Left colon (tissue), 2 donors: ENCODE results near the gene KCTD7. TPM values are rescaled to one million over a fixed set of nuclear protein-coding genes. Genes with fewer than 3 reads are reported as not detected.
A peak's percentile ranks its signal among the peaks of the same experiment; 100 is the strongest.
"Not testable (repeated sequence)": the region's sequence is repeated elsewhere in the genome, so short reads cannot be mapped to it uniquely, and the experiment has no call there.

Experiments used
- ATAC-seq: fragments of 200-7000 bp; cut with Tn5 transposase; one replicate; pipeline ENCODE4 v1.9.1; 2020; ENCODE audit warnings: mild to moderate bottlenecking, moderate library complexity
- DNase-seq, 2 donors: peaks; one replicate each; pipeline ENCODE4 v3.0.0-alpha.2; 2020
- intact Hi-C, 2 donors: fragments of 100-400 bp; cut with DNase I in 1 of 2; cut with micrococcal nuclease in 1 of 2; formaldehyde crosslinking; loops; one replicate each; pipeline versions ENCODE4 v1.11.2 to v1.14.0; 2022; cut with DNase I, micrococcal nuclease
- total RNA-seq, 2 donors: library from RNA; stranded (reverse); fragmentation: NEBNext Ultra II Directional; extraction: Animal tissue kit (Norgen Biotek cat#: 25700); gene quantifications; one replicate each; pipeline ENCODE4 v1.2.1, GENCODE V29; 2021
- donor health status: DM: no; HTN: no; CAD: no.
- donor health status: DM: yes; HTN: yes; CAD: no.

The KCTD7 gene
- total RNA-seq, 2 donors from 2014 or later = 5.6 to 8.6 TPM

DNA sequence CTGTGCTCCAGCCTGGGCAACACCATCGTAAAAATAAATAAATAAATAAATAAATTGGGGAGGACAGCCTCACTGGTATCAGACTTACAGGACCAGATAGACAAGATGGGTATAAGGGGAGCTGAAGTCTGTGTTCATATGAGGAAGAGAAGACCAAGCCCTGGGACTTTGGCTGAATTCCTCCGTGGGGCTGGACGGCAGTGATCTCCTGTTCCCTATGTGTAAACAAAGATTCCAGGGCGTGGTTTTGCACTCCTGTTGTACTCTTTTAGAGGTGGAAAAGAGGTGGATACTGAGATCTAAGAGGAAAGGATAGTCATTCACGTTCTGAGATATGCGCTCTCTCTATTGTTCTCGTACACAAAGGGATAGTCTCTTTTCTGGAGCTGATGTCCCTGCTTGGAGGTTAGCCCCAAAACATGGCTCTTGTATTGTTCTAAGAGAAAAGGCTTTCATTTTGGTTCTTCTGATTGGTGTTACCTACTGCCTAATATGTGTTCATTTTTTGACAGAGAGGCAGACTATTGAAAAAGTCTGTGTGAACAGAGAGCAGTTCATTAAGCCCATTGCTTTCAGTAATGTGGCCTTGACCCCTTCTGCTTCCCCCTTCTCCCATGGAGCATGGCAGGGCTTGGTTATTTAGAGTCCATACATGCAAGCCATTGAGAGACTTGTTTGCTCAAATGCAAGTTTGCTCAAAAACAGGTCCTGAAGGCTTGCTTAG is 12.3 kb downstream of the KCTD7 start:
- DNase-seq (peak; percentile 64 to 81), ATAC-seq (peak; percentile 96)
- intact Hi-C loops = loop anchor here in 1 of 2 donors (10.0 kb wide), 1 partner anchor 56 kb away; no protein-coding TSS in a partner anchor

- DNase-seq = no peak
- intact Hi-C loops = loop anchor here in 1 of 2 donors (10.0 kb wide), 1 partner anchor 57 kb away; no protein-coding TSS in a partner anchor
- no peak for ATAC-seq
These were observed 12.8 kb downstream of the KCTD7 start for GRCh38 chr7:66641526-66641871.

GRCh38 chr7:66642186-66642585 is 13.5 kb downstream of the KCTD7 start:
- DNase-seq (no peak), ATAC-seq (no peak)
- intact Hi-C loops = loop anchor here in 1 of 2 donors (10.0 kb wide), 1 partner anchor 57 kb away; no protein-coding TSS in a partner anchor

DNA sequence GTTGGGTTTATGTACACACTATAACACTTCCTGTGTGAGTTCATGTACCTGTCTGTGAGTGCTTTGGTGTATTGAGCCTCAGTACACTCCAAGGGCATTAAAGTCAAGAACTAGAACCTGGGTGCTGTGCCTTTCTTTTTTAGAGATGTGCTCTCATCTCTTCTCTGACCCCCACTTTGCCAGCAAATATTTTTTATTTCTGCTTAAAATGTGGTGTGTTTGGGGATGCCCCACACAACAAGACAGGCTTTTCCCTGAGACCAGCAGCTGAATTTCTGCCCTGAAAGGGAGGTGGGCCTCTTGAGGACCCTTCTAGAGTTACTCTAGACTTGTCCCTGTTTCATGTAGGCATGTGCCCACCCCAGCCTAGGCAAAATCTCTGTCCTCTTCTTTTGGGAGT is 14.3 kb downstream of the KCTD7 start:
- ATAC-seq (no peak), DNase-seq (no peak)
- intact Hi-C loops = loop anchor here in 1 of 2 donors (10.0 kb wide), 1 partner anchor 58 kb away; no protein-coding TSS in a partner anchor

DNA sequence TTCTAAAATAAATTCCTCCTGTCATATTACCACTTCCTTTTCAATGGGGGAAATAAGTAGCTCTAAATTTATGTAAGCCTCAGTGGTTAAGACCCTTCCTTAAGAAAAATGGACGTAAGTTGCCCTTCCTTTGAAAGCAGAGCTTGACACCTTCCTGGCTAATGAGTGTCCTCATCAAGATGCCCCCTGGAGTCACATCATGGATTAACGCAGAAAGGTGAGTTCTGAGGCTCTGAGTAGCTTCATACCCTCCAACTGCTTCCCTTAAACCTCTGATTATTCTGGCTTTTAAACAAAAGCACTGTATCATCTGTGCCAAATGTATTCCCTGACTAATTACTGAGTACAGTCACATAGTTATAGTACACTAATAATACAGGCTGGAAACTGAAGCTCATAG is 14.7 kb downstream of the KCTD7 start:
- intact Hi-C loops = loop anchor here in 1 of 2 donors (10.0 kb wide), 1 partner anchor 59 kb away; no protein-coding TSS in a partner anchor
- no peak for ATAC-seq
- no peak for DNase-seq

- intact Hi-C loops, DNase-seq, ATAC-seq: not testable (repeated sequence)
These were observed 22.3 kb downstream of the KCTD7 start for GRCh38 chr7:66651026-66651425.

- ATAC-seq, DNase-seq, intact Hi-C loops: not testable (repeated sequence)
These were observed 25.1 kb downstream of the KCTD7 start for GRCh38 chr7:66653719-66654274.

DNA sequence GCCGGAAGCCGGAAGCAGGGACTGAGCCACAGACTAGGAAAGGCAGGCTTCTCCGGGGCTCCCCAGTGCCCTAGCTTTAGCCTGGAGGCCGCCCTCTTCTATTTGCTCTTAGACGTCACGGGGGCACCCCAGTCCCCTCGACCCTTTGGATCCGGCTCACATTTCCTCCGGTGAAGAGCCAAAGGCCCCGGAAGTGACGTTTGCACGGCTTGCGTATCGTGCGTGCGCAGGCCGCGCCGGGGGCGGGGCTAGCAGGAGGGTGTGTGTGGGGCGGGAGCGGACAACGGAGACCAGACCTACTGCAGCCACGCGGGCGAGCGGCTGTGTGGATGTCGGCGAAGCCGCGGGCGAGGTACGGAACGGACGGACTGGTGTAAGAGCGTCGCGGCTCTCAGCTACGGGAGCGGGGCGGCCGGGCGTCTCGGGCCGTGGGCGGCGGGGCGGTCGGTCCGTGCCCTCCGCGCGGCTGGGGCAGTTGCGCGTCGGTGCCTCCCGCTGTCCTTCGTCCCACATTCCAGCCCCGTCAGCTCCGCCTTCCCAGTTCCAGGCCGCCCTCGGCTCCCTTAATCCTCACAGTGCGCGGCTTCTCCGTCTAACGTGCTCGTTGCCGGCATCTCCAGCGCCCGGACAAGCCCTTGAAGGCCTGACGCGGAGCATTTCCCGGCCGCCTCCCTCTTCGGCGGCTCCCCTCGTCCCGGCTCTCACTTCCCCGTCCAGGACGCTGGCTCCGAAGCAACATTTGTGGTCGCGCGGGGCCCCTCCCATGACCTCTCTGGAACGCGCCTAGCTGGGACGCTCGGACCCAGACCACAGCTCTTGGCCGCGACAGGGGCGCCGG is 25.8 kb downstream of the KCTD7 start:
- DNase-seq (peak; percentile 99), ATAC-seq (peak; percentile 95)
- intact Hi-C loops = no loop called here

- intact Hi-C loops = not testable (repeated sequence)
- ATAC-seq (peak; percentile 50), DNase-seq (peak in 1 of 2 donors; percentile 66)
These were observed 26.6 kb downstream of the KCTD7 start for GRCh38 chr7:66655113-66655806.

DNA sequence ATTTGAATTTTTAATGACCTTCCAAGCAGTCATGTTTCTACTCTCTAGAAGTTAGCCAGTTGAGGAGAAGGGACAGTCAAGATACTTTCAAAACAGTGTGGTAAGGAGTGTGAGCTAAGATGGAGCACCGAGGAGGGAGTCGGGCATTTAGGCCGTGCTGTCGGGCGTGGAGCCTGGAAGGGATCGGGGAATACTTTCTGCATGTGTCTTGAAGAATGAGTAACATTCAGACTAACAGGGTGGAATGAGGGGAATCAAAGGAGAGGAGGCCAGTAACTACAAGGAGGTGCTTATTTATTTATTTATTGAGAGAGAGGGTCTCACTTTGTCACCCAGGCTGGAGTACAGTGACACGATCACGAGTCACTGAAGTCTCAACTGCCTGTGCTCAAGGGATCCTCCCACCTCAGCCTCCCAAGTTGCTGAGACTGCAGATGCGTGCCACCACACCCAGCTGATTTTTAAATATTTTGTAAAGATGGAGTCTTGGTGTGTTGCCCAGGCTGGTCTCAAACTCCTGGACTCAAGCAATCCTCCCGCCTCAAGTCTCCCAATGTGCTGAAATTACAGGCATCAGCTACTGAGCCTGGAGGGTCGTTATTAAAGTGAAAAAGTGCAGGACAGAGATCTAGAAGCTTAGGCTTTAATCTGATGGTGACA is 27.3 kb downstream of the KCTD7 start:
- intact Hi-C loops, DNase-seq, ATAC-seq: not testable (repeated sequence)

DNA sequence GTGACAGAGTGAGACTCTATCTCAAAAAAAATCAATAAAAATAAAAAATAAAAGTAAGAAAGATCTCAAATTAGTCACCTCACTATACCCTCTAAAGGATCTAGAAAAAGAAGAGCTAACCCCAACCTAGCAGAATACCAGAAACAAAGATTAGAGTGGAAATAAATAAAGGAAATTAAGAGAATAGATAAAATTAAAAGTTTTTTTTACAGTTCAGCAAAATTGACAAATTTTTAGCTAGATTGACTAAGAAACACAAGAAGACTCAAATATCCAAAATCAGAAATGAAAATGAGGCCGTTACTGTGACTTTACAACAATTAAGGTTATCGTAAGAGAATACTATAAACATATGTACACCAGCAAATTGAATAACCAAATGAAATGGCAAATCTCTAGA is 29.1 kb downstream of the KCTD7 start:
- intact Hi-C loops = no loop called here
- ATAC-seq = no peak

GRCh38 chr7:66662646-66663264 is 34.1 kb downstream of the KCTD7 start:
- DNase-seq (no peak), ATAC-seq (no peak)
- intact Hi-C loops = no loop called here

More for the DNA sequence above, 29.1 kb downstream of the KCTD7 start:
- DNase-seq = no peak

DNA sequence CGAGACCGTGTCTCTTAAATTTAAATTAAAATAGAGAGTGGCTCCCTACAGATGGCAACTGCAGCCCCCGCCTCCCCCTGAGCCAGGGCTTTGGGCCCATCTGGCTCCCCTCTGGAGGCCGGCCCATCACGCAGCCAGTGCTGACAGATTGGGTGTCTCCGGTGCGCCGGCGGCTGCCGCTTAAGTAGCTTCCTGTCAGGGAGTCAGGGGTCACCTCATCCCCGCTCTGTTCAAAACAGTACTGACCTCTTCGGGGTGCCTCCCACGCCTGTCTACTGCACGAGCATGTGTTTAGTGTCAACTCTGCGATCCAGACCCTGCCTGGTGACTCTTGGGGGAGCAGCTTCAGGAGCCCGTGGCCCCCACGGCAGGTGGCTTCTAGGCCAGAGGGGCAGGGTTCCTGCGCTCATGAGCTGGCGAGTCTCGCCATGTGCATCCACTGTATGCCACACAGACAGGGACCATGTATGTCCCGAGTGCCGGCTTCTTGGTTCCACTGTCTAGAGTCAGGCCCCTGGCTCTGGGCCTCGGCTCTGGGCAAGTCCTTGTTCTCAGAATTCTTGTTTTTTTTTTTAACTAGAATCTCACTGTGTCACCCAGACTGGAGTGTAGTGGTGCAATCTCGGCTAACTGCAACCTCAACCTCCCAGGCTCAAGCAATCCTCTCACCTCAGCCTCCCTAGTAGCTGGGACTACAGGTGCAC is 36.1 kb downstream of the KCTD7 start:
- ATAC-seq (no peak), DNase-seq (no peak)
- intact Hi-C loops = no loop called here

DNA sequence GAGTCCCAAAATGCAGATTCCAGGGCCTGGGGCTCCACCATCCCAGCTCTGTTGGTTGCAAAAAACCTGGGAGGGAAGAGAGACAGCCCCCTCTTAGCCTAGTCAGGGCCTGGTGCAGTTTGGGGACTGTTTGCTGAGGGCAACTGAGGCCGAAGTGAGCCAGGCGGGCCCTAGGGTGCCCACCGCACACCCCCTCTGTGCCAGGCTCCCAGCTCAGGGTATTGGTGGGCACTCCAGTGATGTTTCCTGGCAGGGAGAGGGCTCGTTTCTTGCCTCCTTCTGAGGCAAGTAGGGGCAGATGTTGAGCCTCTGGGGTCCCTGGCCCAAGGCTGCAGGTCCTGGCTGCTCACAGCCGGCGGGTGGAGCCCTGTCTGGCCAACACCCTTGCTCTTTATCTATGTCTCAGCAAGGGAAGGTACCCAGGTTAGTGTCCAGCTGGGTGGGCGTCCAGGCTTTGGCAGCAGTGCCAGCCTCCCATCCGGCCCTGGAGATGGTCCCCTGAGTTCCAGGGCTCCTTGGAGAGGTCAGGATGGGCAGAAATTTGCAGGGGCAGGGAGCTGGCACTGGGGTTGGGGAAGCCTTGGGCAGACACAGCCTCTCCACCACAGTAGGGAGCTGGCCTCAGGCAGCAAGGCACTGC is 37.8 kb downstream of the KCTD7 start:
- DNase-seq = no peak
- intact Hi-C loops = no loop called here
- no peak for ATAC-seq

GRCh38 chr7:66667023-66667728 is 38.5 kb downstream of the KCTD7 start:
- ATAC-seq (no peak), DNase-seq (no peak)
- intact Hi-C loops = no loop called here

DNA sequence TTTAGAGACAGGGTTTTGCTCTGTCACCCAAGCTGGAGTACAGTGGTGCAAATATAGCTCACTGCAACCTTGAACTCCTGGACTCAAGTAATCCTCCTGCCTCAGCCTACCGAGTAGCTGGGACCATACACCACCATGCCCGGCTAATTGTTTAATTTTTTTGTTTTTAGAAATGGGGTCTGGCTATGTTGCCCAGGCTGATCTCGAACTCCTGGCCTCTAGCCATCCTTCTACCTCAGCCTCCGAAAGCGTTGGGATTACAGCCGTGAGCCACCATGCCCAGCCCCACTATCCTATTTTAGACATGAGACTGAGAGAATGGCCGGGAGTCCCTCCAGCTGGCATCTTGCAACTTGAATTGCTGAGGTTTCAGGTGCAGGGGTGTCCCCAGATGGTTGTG is 39.4 kb downstream of the KCTD7 start:
- no peak for ATAC-seq
- intact Hi-C loops = no loop called here
- no peak for DNase-seq
